B cell (primary cell): ENCODE results near the gene SYTL1.

Experiments
- CTCF ChIP-seq: fragments of 200-600 bp; IDR thresholded peaks from one replicate; pipeline ENCODE4 v1.8.0; 2022; ENCODE audit warnings: antibody characterized with exemption, mild to moderate bottlenecking
- EZH2 ChIP-seq: IDR thresholded peaks from 2 replicates; pipeline ENCODE4 v1.6.1; 2012; ENCODE audit warnings: borderline replicate concordance, low read depth, mild to moderate bottlenecking, moderate library complexity, low read length; ENCODE audit not compliant: insufficient read depth, poor library complexity, severe bottlenecking

DNA sequence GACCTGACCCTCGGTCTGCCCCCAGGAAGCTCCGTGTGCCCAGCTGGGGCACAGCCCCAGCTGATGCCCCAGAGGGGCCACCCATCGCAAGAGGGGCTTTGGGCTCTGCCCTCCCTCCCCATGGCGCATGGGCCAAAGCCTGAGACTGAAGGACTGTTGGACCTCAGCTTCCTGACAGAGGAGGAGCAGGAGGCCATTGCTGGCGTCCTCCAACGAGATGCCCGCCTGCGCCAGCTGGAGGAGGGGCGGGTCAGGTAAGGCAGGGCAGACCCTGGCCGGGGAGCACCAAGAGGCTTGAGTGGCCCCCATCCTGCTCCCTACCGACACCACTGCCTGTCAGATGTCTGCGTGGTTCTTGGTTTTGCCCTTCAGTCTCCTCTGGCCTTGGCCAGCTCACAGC lies 3.5 kb downstream of the SYTL1 start:
- TF ChIP-seq CTCF (no peak), EZH2 (no peak)
